ENCODE data around the gene POLR2L. TPM values are rescaled to one million over a fixed set of nuclear protein-coding genes. Genes with fewer than 3 reads are reported as not detected.

POLR2L gene
- total and polyA plus RNA-seq, 7 donors = 34.9 to 198 (median 75.3) TPM

GRCh38 chr11:829176-829846 is 13.0 kb downstream of the POLR2L start:
- WGBS, 2 donors = 28 to 43% methylated on average over 40 of the region's 40 CpGs
- intact Hi-C loops (cut with DNase I) = no loop called here
- Histone ChIP-seq H3K4me1 (peaks cover 0 to 72% (median 57%) of the 10 kb centered on the region in 4 donors), H3K9me3 (no peaks in the 10 kb centered on the region), H3K4me3 (peak overlapping the region in 3 of 4 donors; percentile 28 to 48 (median 36)), H3K27ac (peak overlapping the region; percentile 2 to 71 (median 24)), H3K36me3 (peaks cover 14 to 16% (median 14%) of the 10 kb centered on the region in 4 donors), H3K27me3 (peaks cover 44 to 82% (median 76%) of the 10 kb centered on the region in 3 donors)
- TF ChIP-seq CTCF (IDR thresholded peaks at IDR 0.05) (no peak), POLR2AphosphoS5 (IDR thresholded peaks at IDR 0.05) (peak in 2 of 4 donors; percentile 11 to 16)
- no peak for DNase-seq

GRCh38 chr11:828506-829175 is 13.7 kb downstream of the POLR2L start:
- 73 to 77% methylated on average over 21 of the region's 21 CpGs for WGBS, 2 donors
- intact Hi-C loops (cut with DNase I) = no loop called here
- no peak for DNase-seq
- H3K27me3 ChIP-seq = peaks cover 44 to 87% (median 82%) of the 10 kb centered on the region in 3 donors
- peak overlapping the region in 3 of 4 donors; percentile 2 to 71 (median 37) for H3K27ac ChIP-seq
- H3K4me3 ChIP-seq = no peak overlapping the region
- H3K9me3 ChIP-seq = no peaks in the 10 kb centered on the region
- peaks cover 20 to 23% (median 21%) of the 10 kb centered on the region in 4 donors for H3K36me3 ChIP-seq
- TF ChIP-seq EP300 (IDR thresholded peaks at IDR 0.05) = no peak
- no peak for TF ChIP-seq POLR2AphosphoS5 (IDR thresholded peaks at IDR 0.05)
- TF ChIP-seq POLR2A (IDR thresholded peaks at IDR 0.05) = no peak
- TF ChIP-seq CTCF (IDR thresholded peaks at IDR 0.05) = no peak
- peaks cover 0 to 66% (median 51%) of the 10 kb centered on the region in 4 donors for H3K4me1 ChIP-seq

GRCh38 chr11:827897-828192 is 14.5 kb downstream of the POLR2L start, which contains the start of gene CRACR2B:
CRACR2B (plus strand) TSS chr11:827919; CDS start chr11:828608, 689 bp downstream.
- peak within 1 kb of the TSS in 3 of 4 donors; percentile 31 to 40 (median 32) for H3K4me3 ChIP-seq
- TF ChIP-seq POLR2AphosphoS5 (IDR thresholded peaks at IDR 0.05) (no peak), POLR2A (IDR thresholded peaks at IDR 0.05) (peak in 1 of 2 donors; percentile 15), EP300 (IDR thresholded peaks at IDR 0.05) (no peak), CTCF (IDR thresholded peaks at IDR 0.05) (no peak)
- intact Hi-C loops (cut with DNase I) = no loop called here
- DNase-seq = no peak
- H3K9me3 ChIP-seq = no peaks in the 10 kb centered on the region
- peak within 1 kb of the TSS; percentile 24 to 71 (median 51) for H3K27ac ChIP-seq
- WGBS, 2 donors = 14 to 48% methylated on average over 5 of the region's 5 CpGs
- peaks cover 0 to 61% (median 47%) of the 10 kb centered on the region in 4 donors for H3K4me1 ChIP-seq
- H3K36me3 ChIP-seq = peaks cover 22 to 30% (median 26%) of the 10 kb centered on the region in 4 donors
- peaks cover 44 to 91% (median 82%) of the 10 kb centered on the region in 3 donors for H3K27me3 ChIP-seq

- WGBS, 2 donors = 1 to 6% methylated on average over 66 of the region's 66 CpGs
- peaks cover 0 to 59% (median 44%) of the 10 kb centered on the region in 4 donors for H3K4me1 ChIP-seq
- peaks cover 22 to 35% (median 26%) of the 10 kb centered on the region in 4 donors for H3K36me3 ChIP-seq
- intact Hi-C loops (cut with DNase I) = no loop called here
- peak overlapping the region in 3 of 4 donors; percentile 31 to 40 (median 32) for H3K4me3 ChIP-seq
- H3K27ac ChIP-seq = peak overlapping the region; percentile 24 to 71 (median 50)
- DNase-seq = no peak
- H3K27me3 ChIP-seq = peaks cover 44 to 90% (median 82%) of the 10 kb centered on the region in 3 donors
- H3K9me3 ChIP-seq = no peaks in the 10 kb centered on the region
- TF ChIP-seq CTCF (IDR thresholded peaks at IDR 0.05) (no peak), POLR2AphosphoS5 (IDR thresholded peaks at IDR 0.05) (no peak), EP300 (IDR thresholded peaks at IDR 0.05) (no peak), POLR2A (IDR thresholded peaks at IDR 0.05) (no peak)
These were observed 15.0 kb downstream of the POLR2L start for GRCh38 chr11:827146-827896.
